Testis (tissue), 2 donors: Measurements from ENCODE around the gene SLC27A2.

ENCODE experiments used
- CTCF ChIP-seq, 3 experiments: fragments of 450-650 bp in 2 of 3; fragments of 200-600 bp in 1 of 3; sonication (generic) in 1 of 3; IDR thresholded peaks; one replicate each; pipeline ENCODE4 v1.5.1; 2016 to 2019; ENCODE audit warnings: antibody characterized with exemption in 3 of 3, mild to moderate bottlenecking in 2 of 3, moderate library complexity in 1 of 3
- POLR2A ChIP-seq: fragments of 450-650 bp; IDR thresholded peaks from one replicate; pipeline ENCODE4 v1.6.1; 2017; ENCODE audit warnings: antibody characterized with exemption, mild to moderate bottlenecking, moderate library complexity

GRCh38 chr15:50176869-50177268, 5.1 kb upstream of the SLC27A2 start:
- TF ChIP-seq CTCF (IDR thresholded peaks at IDR 0.05) = no peak
- TF ChIP-seq POLR2A = no peak
